Measurements from ENCODE around the gene RBM15B. TPM values are rescaled to one million over a fixed set of nuclear protein-coding genes. Genes with fewer than 3 reads are reported as not detected.

The RBM15B gene
- total and polyA plus RNA-seq, 2 experiments from 2014 or later = 16.3 to 57.9 TPM

DNA sequence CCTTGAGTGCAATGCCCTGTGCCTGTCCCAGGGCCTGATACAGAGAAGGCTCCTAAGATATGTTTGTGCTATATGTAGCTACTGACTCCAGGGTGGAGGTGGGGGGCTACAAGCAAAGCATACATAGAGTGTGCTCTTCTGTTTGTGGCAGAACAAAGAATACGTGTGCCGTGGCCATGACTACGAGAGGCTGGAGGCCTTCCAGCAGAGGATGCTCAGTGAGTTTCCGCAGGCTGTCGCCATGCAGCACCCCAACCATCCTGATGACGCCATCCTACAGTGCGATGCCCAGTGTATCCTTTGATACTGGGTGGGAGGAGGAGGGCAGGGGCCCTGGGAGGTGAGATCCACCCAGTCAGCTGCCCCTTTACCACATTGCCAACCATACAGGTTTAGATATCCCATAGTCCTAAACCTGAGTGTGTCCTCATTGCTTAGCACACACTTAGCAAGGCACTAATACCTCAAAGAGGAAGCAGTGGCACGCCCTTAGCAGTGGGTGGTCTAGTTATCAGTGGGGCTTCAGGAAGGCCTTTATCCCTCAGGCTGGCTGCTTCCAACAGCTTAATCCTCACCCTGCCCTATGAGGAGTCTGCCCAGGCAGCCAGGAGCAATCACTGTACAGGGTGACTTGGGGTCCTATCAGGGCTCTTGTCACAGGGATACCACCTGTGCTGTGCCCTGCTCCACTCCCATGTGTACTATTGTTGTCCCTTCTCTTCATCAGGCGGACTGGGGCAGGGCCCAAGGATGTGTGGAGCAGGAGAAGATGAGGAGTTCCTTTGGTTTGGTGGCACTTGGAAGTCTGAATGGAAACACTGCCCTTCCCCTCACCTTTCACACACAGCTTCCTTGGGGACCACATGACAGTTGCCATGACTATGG lies 36.1 kb upstream of the RBM15B start:
- no peaks in the 10 kb centered on the region for H3K9me3 Mint-ChIP-seq
- H3F3A ChIP-seq (replicated peaks; ENCODE audit: low read depth) = no peaks in the 10 kb centered on the region
- no peak for TF ChIP-seq ZNF331 (CRISPR knock-in tag; IDR thresholded peaks at IDR 0.05; ENCODE audit: low read depth)
- TF ChIP-seq, protein P1, sequence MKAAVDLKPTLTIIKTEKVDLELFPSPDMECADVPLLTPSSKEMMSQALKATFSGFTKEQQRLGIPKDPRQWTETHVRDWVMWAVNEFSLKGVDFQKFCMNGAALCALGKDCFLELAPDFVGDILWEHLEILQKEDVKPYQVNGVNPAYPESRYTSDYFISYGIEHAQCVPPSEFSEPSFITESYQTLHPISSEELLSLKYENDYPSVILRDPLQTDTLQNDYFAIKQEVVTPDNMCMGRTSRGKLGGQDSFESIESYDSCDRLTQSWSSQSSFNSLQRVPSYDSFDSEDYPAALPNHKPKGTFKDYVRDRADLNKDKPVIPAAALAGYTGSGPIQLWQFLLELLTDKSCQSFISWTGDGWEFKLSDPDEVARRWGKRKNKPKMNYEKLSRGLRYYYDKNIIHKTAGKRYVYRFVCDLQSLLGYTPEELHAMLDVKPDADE (IDR thresholded peaks at IDR 0.05) = no peak
- no peak for TF ChIP-seq ZNF114 (CRISPR knock-in tag; IDR thresholded peaks at IDR 0.05)
- TF ChIP-seq JUNB (IDR thresholded peaks at IDR 0.05; ENCODE audit: unreplicated experiment) = no peak
- TF ChIP-seq NANOG (IDR thresholded peaks at IDR 0.05; ENCODE audit: borderline replicate concordance) = no peak
- no peak overlapping the region for H3K27ac ChIP-seq (ENCODE audit: low read depth)
- no peaks in the 10 kb centered on the region for H4K20me1 ChIP-seq (replicated peaks; ENCODE audit: insufficient read depth)
- no peaks in the 10 kb centered on the region for H3K27me3 ChIP-seq (ENCODE audit: insufficient read depth)
- no peaks in the 10 kb centered on the region for H3K4me1 ChIP-seq (ENCODE audit: insufficient read depth)
- H3K4me1 Mint-ChIP-seq = no peaks in the 10 kb centered on the region
- H3K79me2 ChIP-seq (replicated peaks; ENCODE audit: insufficient read depth) = no peaks in the 10 kb centered on the region
- no peaks in the 10 kb centered on the region for H3K27me3 Mint-ChIP-seq (ENCODE audit: insufficient read depth, low read depth, poor library complexity)
- no peak overlapping the region for H2AFZ ChIP-seq
- no peaks in the 10 kb centered on the region for H3K36me3 ChIP-seq (ENCODE audit: insufficient read depth)
- H3K4me3 ChIP-seq = no peak overlapping the region
- H3K4me2 ChIP-seq = no peak overlapping the region
- H3K36me3 Mint-ChIP-seq (ENCODE audit: low read depth) = no peaks in the 10 kb centered on the region
- DNase-seq (ENCODE audit: low spot score) (no peak), ATAC-seq (no peak)
- no peak overlapping the region for H3K4me3 Mint-ChIP-seq
- H3K27ac Mint-ChIP-seq = no peak overlapping the region
- H3K9me2 ChIP-seq (ENCODE audit: insufficient read depth) = no peaks in the 10 kb centered on the region

DNA sequence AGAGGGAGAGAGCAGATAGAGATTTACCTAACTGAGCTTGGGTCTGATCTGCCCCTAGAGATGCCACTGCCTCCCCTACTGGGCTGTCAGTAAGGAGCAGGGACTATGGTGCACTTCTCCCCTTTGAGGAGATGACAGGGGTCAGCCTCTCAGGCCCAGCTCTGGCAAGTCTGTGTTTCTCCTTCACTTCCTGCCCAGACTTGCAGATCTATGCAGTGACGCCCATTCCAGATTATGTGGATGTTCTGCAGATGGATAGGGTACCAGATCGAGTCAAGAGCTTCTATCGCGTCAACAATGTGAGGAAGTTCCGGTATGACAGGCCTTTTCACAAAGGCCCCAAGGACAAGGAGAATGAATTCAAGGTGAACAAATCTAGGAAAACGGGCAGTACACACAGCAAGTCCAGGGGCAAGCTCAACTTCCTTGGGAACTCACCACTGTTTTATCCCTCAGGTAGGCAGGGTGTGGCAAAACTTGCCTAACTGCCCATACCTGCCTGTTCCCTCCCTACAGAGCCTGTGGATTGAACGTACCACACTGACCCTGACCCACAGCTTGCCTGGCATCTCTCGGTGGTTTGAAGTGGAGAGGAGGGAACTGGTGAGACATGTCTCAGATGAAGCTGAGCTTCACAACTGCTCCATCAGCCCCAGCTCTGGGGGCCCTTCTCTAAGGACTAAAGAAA lies 35.0 kb upstream of the RBM15B start:
- H3K36me3 ChIP-seq (ENCODE audit: insufficient read depth) = no peaks in the 10 kb centered on the region
- H3K9me2 ChIP-seq (ENCODE audit: insufficient read depth) = no peaks in the 10 kb centered on the region
- no peak overlapping the region for H3K4me2 ChIP-seq
- no peak for TF ChIP-seq ZNF114 (CRISPR knock-in tag; IDR thresholded peaks at IDR 0.05)
- TF ChIP-seq, protein P1 (IDR thresholded peaks at IDR 0.05) = no peak
- no peak for TF ChIP-seq ZNF331 (CRISPR knock-in tag; IDR thresholded peaks at IDR 0.05; ENCODE audit: low read depth)
- TF ChIP-seq, protein P2, sequence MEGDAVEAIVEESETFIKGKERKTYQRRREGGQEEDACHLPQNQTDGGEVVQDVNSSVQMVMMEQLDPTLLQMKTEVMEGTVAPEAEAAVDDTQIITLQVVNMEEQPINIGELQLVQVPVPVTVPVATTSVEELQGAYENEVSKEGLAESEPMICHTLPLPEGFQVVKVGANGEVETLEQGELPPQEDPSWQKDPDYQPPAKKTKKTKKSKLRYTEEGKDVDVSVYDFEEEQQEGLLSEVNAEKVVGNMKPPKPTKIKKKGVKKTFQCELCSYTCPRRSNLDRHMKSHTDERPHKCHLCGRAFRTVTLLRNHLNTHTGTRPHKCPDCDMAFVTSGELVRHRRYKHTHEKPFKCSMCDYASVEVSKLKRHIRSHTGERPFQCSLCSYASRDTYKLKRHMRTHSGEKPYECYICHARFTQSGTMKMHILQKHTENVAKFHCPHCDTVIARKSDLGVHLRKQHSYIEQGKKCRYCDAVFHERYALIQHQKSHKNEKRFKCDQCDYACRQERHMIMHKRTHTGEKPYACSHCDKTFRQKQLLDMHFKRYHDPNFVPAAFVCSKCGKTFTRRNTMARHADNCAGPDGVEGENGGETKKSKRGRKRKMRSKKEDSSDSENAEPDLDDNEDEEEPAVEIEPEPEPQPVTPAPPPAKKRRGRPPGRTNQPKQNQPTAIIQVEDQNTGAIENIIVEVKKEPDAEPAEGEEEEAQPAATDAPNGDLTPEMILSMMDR (conservative IDR thresholded peaks at IDR 0.05; ENCODE audit: low read depth in 2 of 2) = no peak
- TF ChIP-seq CREB1 (CRISPR knock-in tag; IDR thresholded peaks at IDR 0.05; ENCODE audit: low read depth) = no peak
- TF ChIP-seq, protein P3, sequence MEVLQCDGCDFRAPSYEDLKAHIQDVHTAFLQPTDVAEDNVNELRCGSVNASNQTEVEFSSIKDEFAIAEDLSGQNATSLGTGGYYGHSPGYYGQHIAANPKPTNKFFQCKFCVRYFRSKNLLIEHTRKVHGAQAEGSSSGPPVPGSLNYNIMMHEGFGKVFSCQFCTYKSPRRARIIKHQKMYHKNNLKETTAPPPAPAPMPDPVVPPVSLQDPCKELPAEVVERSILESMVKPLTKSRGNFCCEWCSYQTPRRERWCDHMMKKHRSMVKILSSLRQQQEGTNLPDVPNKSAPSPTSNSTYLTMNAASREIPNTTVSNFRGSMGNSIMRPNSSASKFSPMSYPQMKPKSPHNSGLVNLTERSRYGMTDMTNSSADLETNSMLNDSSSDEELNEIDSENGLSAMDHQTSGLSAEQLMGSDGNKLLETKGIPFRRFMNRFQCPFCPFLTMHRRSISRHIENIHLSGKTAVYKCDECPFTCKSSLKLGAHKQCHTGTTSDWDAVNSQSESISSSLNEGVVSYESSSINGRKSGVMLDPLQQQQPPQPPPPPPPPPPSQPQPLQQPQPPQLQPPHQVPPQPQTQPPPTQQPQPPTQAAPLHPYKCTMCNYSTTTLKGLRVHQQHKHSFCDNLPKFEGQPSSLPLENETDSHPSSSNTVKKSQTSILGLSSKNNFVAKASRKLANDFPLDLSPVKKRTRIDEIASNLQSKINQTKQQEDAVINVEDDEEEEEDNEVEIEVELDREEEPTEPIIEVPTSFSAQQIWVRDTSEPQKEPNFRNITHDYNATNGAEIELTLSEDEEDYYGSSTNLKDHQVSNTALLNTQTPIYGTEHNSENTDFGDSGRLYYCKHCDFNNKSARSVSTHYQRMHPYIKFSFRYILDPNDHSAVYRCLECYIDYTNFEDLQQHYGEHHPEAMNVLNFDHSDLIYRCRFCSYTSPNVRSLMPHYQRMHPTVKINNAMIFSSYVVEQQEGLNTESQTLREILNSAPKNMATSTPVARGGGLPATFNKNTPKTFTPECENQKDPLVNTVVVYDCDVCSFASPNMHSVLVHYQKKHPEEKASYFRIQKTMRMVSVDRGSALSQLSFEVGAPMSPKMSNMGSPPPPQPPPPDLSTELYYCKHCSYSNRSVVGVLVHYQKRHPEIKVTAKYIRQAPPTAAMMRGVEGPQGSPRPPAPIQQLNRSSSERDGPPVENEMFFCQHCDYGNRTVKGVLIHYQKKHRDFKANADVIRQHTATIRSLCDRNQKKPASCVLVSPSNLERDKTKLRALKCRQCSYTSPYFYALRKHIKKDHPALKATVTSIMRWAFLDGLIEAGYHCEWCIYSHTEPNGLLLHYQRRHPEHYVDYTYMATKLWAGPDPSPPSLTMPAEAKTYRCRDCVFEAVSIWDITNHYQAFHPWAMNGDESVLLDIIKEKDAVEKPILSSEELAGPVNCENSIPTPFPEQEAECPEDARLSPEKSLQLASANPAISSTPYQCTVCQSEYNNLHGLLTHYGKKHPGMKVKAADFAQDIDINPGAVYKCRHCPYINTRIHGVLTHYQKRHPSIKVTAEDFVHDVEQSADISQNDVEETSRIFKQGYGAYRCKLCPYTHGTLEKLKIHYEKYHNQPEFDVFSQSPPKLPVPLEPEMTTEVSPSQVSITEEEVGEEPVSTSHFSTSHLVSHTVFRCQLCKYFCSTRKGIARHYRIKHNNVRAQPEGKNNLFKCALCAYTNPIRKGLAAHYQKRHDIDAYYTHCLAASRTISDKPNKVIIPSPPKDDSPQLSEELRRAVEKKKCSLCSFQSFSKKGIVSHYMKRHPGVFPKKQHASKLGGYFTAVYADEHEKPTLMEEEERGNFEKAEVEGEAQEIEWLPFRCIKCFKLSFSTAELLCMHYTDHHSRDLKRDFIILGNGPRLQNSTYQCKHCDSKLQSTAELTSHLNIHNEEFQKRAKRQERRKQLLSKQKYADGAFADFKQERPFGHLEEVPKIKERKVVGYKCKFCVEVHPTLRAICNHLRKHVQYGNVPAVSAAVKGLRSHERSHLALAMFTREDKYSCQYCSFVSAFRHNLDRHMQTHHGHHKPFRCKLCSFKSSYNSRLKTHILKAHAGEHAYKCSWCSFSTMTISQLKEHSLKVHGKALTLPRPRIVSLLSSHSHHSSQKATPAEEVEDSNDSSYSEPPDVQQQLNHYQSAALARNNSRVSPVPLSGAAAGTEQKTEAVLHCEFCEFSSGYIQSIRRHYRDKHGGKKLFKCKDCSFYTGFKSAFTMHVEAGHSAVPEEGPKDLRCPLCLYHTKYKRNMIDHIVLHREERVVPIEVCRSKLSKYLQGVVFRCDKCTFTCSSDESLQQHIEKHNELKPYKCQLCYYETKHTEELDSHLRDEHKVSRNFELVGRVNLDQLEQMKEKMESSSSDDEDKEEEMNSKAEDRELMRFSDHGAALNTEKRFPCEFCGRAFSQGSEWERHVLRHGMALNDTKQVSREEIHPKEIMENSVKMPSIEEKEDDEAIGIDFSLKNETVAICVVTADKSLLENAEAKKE (CRISPR knock-in tag; IDR thresholded peaks at IDR 0.05) = no peak
- H3F3A ChIP-seq (replicated peaks; ENCODE audit: low read depth) = no peaks in the 10 kb centered on the region
- no peak overlapping the region for H3K27ac ChIP-seq (ENCODE audit: low read depth)
- no peaks in the 10 kb centered on the region for H3K27me3 ChIP-seq (ENCODE audit: insufficient read depth)
- no peak overlapping the region for H2AFZ ChIP-seq
- DNase-seq (ENCODE audit: low spot score) (no peak), ATAC-seq (no peak)
- Mint-ChIP-seq H3K27me3 (ENCODE audit: insufficient read depth, low read depth, poor library complexity) (no peaks in the 10 kb centered on the region), H3K4me3 (no peak overlapping the region), H3K4me1 (no peaks in the 10 kb centered on the region), H3K9me3 (no peaks in the 10 kb centered on the region), H3K27ac (no peak overlapping the region), H3K36me3 (ENCODE audit: low read depth) (no peaks in the 10 kb centered on the region)
- H3K4me1 ChIP-seq (ENCODE audit: insufficient read depth) = no peaks in the 10 kb centered on the region
- no peaks in the 10 kb centered on the region for H4K20me1 ChIP-seq (replicated peaks; ENCODE audit: insufficient read depth)
- no peaks in the 10 kb centered on the region for H3K79me2 ChIP-seq (replicated peaks; ENCODE audit: insufficient read depth)
- H3K4me3 ChIP-seq = no peak overlapping the region
